ENCODE data around the gene FOXK2. TPM values are rescaled to one million over a fixed set of nuclear protein-coding genes. Genes with fewer than 3 reads are reported as not detected.

Gene FOXK2
- total and polyA plus RNA-seq, 2 of the 8 experiments (the other 6 are each of a cell fraction or from before 2014, with no cell fraction given), result 34.7 to 64.9 TPM

DNA sequence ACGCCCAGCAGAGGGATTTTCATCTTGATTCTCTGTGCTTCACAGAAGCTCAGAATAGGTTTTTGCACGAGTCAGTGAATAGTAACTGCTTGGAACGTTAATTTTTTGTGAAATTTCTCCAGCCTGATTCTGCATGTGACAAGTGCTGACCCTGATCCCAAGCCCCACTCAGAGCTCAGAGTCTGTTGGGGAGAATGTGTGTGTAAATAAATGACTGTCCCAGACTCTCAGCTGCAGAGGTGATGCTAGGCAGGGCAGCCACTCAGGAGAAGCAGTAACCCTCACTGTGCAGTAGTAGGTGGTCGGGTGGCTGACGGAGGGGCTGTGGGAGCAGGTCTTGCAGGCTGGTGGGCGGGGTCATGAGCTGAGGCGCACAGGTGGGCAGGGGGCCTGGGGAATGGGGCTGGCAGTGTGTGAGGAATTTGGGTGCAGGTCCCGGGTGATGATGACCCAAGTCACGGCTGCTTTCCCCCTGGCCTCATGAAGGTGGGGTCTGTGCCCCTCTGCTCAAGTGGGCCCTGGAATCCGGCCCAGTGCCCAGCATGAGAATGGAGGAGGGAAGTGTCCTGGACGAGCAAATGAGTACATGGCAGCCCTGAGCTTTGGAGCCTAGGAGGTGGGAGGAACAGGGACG lies 16.3 kb upstream of the FOXK2 start:
- H3K23ac ChIP-seq (ENCODE audit: insufficient read length), result no peak overlapping the region
- no peaks in the 10 kb centered on the region for H3K23me2 ChIP-seq (ENCODE audit: low read depth, low read length)
- H3K4ac ChIP-seq (replicated peaks; ENCODE audit: insufficient read length, low read depth, low read length), result no peak overlapping the region
- 84% methylated on average over 12 of the region's 12 CpGs; no CpG with 5 or more reads in 1 of the 2 experiments for WGBS, 2 experiments (ENCODE audit: extremely low coverage in 1 of 2, insufficient coverage in 1 of 2, insufficient read length in 1 of 2, insufficient replicate concordance in 2 of 2, low coverage in 1 of 2, low lambda C conversion rate in 2 of 2, missing lambda C conversion rate in 1 of 2)
- H3K9ac ChIP-seq (replicated peaks in 1 of 4; ENCODE audit: extremely low read depth in 1 of 4, low read depth in 3 of 4, low read length in 3 of 4), result no peak overlapping the region; a peak in 1 of 7 replicates
- ChIA-PET POLR2A (ENCODE audit: partially characterized antibody) (interaction anchor here (0.7 to 1.2 kb wide), 3 partner anchors 14 to 31 kb away, joined by 3 to 4 read pairs (median 3); partner anchors contain the start of gene FOXK2), CTCF (ENCODE audit: partially characterized antibody) (interaction anchor here (0.6 to 1.9 kb wide), 6 partner anchors 8 to 160 kb away, joined by 3 to 13 read pairs (median 5); no protein-coding TSS in a partner anchor)
- H3K27ac ChIP-seq (ENCODE audit: low read depth, low read length), result no peak overlapping the region
- H3K14ac ChIP-seq (ENCODE audit: insufficient read length), result no peak overlapping the region
- no peaks in the 10 kb centered on the region for H4K20me1 ChIP-seq (replicated peaks in 1 of 2; ENCODE audit: control insufficient read depth in 1 of 2, insufficient read depth in 2 of 2, low read length in 2 of 2)
- no peaks in the 10 kb centered on the region for H3K9me3 ChIP-seq (ENCODE audit: insufficient read depth in 2 of 2, low read depth in 1 of 2, low read length in 1 of 2)
- H2BK15ac ChIP-seq (ENCODE audit: low read length), result no peak overlapping the region
- no peaks in the 10 kb centered on the region for H3K79me1 ChIP-seq (ENCODE audit: low read depth, low read length)
- H3K27me3 ChIP-seq (replicated peaks in 1 of 4; ENCODE audit: control insufficient read depth in 3 of 4, extremely low read depth in 1 of 4, insufficient read depth in 3 of 4, low read length in 3 of 4), result peaks cover 0 to 4% (median 2%) of the 10 kb centered on the region in 4 experiments; a peak in 4 of 7 replicates
- H2BK5ac ChIP-seq (ENCODE audit: low read depth, low read length), result no peak overlapping the region
- no peak overlapping the region for H4K5ac ChIP-seq (ENCODE audit: insufficient read length, low read depth, low read length)
- TF ChIP-seq CREB1 (IDR thresholded peaks at IDR 0.05) (no peak), SP4 (IDR thresholded peaks at IDR 0.05; ENCODE audit: low read length) (no peak), POU5F1 (IDR thresholded peaks at IDR 0.05; ENCODE audit: low read depth, low read length) (no peak), PHF8 (conservative IDR thresholded peaks at IDR 0.05; ENCODE audit: low read depth, low read length) (no peak), JUND (IDR thresholded peaks at IDR 0.05; ENCODE audit: low read length) (no peak), POLR2A (IDR thresholded peaks at IDR 0.05; ENCODE audit: control extremely low read depth in 1 of 2, low read depth in 2 of 2, low read length in 2 of 2) (no peak), KDM5A (IDR thresholded peaks at IDR 0.05; ENCODE audit: low read length) (no peak)
- TF ChIP-seq, protein P1, sequence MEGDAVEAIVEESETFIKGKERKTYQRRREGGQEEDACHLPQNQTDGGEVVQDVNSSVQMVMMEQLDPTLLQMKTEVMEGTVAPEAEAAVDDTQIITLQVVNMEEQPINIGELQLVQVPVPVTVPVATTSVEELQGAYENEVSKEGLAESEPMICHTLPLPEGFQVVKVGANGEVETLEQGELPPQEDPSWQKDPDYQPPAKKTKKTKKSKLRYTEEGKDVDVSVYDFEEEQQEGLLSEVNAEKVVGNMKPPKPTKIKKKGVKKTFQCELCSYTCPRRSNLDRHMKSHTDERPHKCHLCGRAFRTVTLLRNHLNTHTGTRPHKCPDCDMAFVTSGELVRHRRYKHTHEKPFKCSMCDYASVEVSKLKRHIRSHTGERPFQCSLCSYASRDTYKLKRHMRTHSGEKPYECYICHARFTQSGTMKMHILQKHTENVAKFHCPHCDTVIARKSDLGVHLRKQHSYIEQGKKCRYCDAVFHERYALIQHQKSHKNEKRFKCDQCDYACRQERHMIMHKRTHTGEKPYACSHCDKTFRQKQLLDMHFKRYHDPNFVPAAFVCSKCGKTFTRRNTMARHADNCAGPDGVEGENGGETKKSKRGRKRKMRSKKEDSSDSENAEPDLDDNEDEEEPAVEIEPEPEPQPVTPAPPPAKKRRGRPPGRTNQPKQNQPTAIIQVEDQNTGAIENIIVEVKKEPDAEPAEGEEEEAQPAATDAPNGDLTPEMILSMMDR (IDR thresholded peaks at IDR 0.05; ENCODE audit: control extremely low read depth in 1 of 3, insufficient read depth in 1 of 3, low read depth in 1 of 3, low read length in 3 of 3), result no peak
- H3K36me3 ChIP-seq (ENCODE audit: control insufficient read depth in 2 of 4, insufficient read depth in 4 of 4, low read length in 3 of 4), result no peaks in the 10 kb centered on the region
- H2AFZ ChIP-seq (ENCODE audit: low read length), result no peak overlapping the region
- H3K4me1 ChIP-seq (replicated peaks in 1 of 4; ENCODE audit: control insufficient read depth in 3 of 4, insufficient read depth in 4 of 4, low read length in 3 of 4), result no peaks in the 10 kb centered on the region
- FAIRE-seq (no peak), DNase-seq (ENCODE audit: low read depth in 1 of 2, low spot score in 2 of 2) (no peak)
- no peak overlapping the region for H3K4me2 ChIP-seq (ENCODE audit: insufficient read depth in 1 of 2, low read depth in 2 of 2, low read length in 2 of 2)
- H2AK5ac ChIP-seq (ENCODE audit: low read depth, low read length), result no peak overlapping the region
- H3K18ac ChIP-seq (ENCODE audit: extremely low read depth, low read length), result no peak overlapping the region
- no peak overlapping the region for H2BK120ac ChIP-seq (replicated peaks; ENCODE audit: low read depth, low read length)
- H3K79me2 ChIP-seq (ENCODE audit: control insufficient read depth in 1 of 2, insufficient read depth in 2 of 2, low read length in 2 of 2), result no peaks in the 10 kb centered on the region
- no peak overlapping the region for H4K91ac ChIP-seq (replicated peaks; ENCODE audit: insufficient read length, low read length)
- no peak overlapping the region for H2BK20ac ChIP-seq (ENCODE audit: low read length)
- H3K4me3 ChIP-seq (ENCODE audit: extremely low read depth in 1 of 4, insufficient read depth in 2 of 4, low read depth in 3 of 4, low read length in 4 of 4), result no peak overlapping the region
- H4K8ac ChIP-seq (ENCODE audit: extremely low read depth, insufficient read depth, low read length), result no peak overlapping the region
- H3K56ac ChIP-seq (replicated peaks; ENCODE audit: insufficient read length, low read depth, low read length), result no peak overlapping the region
- no peak overlapping the region for H2BK12ac ChIP-seq (ENCODE audit: low read depth, low read length)
